Ovary (tissue), 3 donors: ENCODE measurements around the gene RNF40.

Experiments
- CTCF ChIP-seq, 3 donors: fragments of 450-650 bp in 2 of 3; fragments of 200-600 bp in 1 of 3; IDR thresholded peaks; one replicate each; pipeline versions ENCODE4 v1.5.1 to v1.8.0; 2016 to 2022; ENCODE audit warnings: antibody characterized with exemption in 3 of 3, mild to moderate bottlenecking in 1 of 3
- POLR2A ChIP-seq: fragments of 450-650 bp; IDR thresholded peaks from one replicate; pipeline ENCODE4 v1.6.1; 2017; ENCODE audit warnings: antibody characterized with exemption, mild to moderate bottlenecking, moderate library complexity
- donor health status: DM: no; HTN: no; CAD: no.

GRCh38 chr16:30808146-30808545 is 46.0 kb downstream of the RNF40 start:
- TF ChIP-seq CTCF (IDR thresholded peaks at IDR 0.05) (no peak), POLR2A (no peak)
